Sigmoid colon (tissue), 7 donors: ENCODE results near the gene IDI1. TPM values are rescaled to one million over a fixed set of nuclear protein-coding genes. Genes with fewer than 3 reads are reported as not detected.

ENCODE experiments used
- DNase-seq: peaks from one replicate; pipeline ENCODE4 v3.0.0-alpha.2; 2019
- H3K27ac ChIP-seq, 4 donors: fragments of 200-600 bp; sonication (generic); one replicate each; pipeline ENCODE4 v1.5.1; 2016 to 2019; ENCODE audit warnings: mild to moderate bottlenecking in 1 of 4
- H3K27me3 ChIP-seq, 3 donors: fragments of 200-600 bp; sonication (generic); one replicate each; pipeline ENCODE4 v1.5.1; 2019; ENCODE audit warnings: mild to moderate bottlenecking in 1 of 3
- H3K36me3 ChIP-seq, 4 donors: fragments of 200-600 bp; sonication (generic); one replicate each; pipeline ENCODE4 v1.5.1; 2016 to 2019
- H3K4me1 ChIP-seq, 4 donors: fragments of 200-600 bp; sonication (generic); one replicate each; pipeline ENCODE4 v1.5.1; 2017 to 2019
- H3K4me3 ChIP-seq, 4 donors: fragments of 200-600 bp; sonication (generic); one replicate each; pipeline ENCODE4 v1.5.1; 2017 to 2019; ENCODE audit warnings: mild to moderate bottlenecking in 2 of 4, moderate library complexity in 1 of 4
- H3K9me3 ChIP-seq, 4 donors: fragments of 200-600 bp in 3 of 4; sonication (generic) in 3 of 4; one replicate each; pipeline versions ENCODE4 v1.5.1 to v1.6.1; 2013 to 2019
- EP300 ChIP-seq, 4 donors: sonication (generic); formaldehyde crosslinking; IDR thresholded peaks; one replicate each; pipeline ENCODE4 v1.6.1; 2017; ENCODE audit warnings: antibody characterized with exemption in 4 of 4
- POLR2A ChIP-seq, 2 donors: fragments of 450-650 bp; IDR thresholded peaks; one replicate each; pipeline ENCODE4 v1.6.1; 2016; ENCODE audit warnings: antibody characterized with exemption in 2 of 2, mild to moderate bottlenecking in 2 of 2, moderate library complexity in 2 of 2
- POLR2AphosphoS5 ChIP-seq, 4 donors: sonication (generic); formaldehyde crosslinking; IDR thresholded peaks; one replicate each; pipeline ENCODE4 v1.6.1; 2017; ENCODE audit warnings: antibody characterized with exemption in 4 of 4
- WGBS, 2 donors: extraction: QIAGEN DNeasy Blood & Tissue Kit; methylation state at CpG; one replicate each; pipeline ENCODE4 v1.1.7; 2013; 5-methylcytosine and 5-hydroxymethylcytosine counted together
- intact Hi-C: fragments of 100-400 bp; cut with DNase I; formaldehyde crosslinking; loops from one replicate; pipeline ENCODE4 v1.15.1; 2023
- polyA plus RNA-seq, 3 donors: library from polyadenylated mRNA; stranded (reverse); fragments of 200-250 nt; gene quantifications; one replicate each; pipeline ENCODE4 v1.2.3, GENCODE V29; 2013
- total RNA-seq, 4 donors: library from RNA; depleted of rRNA; stranded (reverse); fragments of >200 nt; gene quantifications; one replicate each; pipeline ENCODE4 v1.1.0, GENCODE V29; 2016
- TF ChIP-seq, protein P1 (sequence below), 4 experiments: fragments of 450-650 bp in 3 of 4; fragments of 200-600 bp in 1 of 4; IDR thresholded peaks; one replicate each; pipeline ENCODE4 v1.5.1; 2016 to 2019; ENCODE audit warnings: antibody characterized with exemption in 4 of 4, mild to moderate bottlenecking in 3 of 4, moderate library complexity in 2 of 4
- donor health status: healthy with polysubstance abuse.
- donor health status: Bipolar disorder and iron deficiency.
- donor health status: healthy.

The IDI1 gene
- total and polyA plus RNA-seq, 7 donors = 22.4 to 223 (median 35.8) TPM

GRCh38 chr10:1057106-1057657 lies 8.3 kb upstream of the IDI1 start:
- Histone ChIP-seq H3K9me3 (no peaks in the 10 kb centered on the region), H3K36me3 (peaks cover 0 to 23% (median 0%) of the 10 kb centered on the region in 4 donors), H3K4me1 (peaks cover 0 to 36% (median 25%) of the 10 kb centered on the region in 4 donors), H3K4me3 (peak overlapping the region; percentile 82 to 96 (median 92)), H3K27ac (peak overlapping the region; percentile 93 to 100 (median 98)), H3K27me3 (no peaks in the 10 kb centered on the region)
- 1 to 2% methylated on average over 26 of the region's 26 CpGs for WGBS, 2 donors
- intact Hi-C loops = no loop called here
- DNase-seq = no peak
- no peak for TF ChIP-seq POLR2AphosphoS5 (IDR thresholded peaks at IDR 0.05)
- no peak for TF ChIP-seq EP300 (IDR thresholded peaks at IDR 0.05)
- TF ChIP-seq, protein P1, sequence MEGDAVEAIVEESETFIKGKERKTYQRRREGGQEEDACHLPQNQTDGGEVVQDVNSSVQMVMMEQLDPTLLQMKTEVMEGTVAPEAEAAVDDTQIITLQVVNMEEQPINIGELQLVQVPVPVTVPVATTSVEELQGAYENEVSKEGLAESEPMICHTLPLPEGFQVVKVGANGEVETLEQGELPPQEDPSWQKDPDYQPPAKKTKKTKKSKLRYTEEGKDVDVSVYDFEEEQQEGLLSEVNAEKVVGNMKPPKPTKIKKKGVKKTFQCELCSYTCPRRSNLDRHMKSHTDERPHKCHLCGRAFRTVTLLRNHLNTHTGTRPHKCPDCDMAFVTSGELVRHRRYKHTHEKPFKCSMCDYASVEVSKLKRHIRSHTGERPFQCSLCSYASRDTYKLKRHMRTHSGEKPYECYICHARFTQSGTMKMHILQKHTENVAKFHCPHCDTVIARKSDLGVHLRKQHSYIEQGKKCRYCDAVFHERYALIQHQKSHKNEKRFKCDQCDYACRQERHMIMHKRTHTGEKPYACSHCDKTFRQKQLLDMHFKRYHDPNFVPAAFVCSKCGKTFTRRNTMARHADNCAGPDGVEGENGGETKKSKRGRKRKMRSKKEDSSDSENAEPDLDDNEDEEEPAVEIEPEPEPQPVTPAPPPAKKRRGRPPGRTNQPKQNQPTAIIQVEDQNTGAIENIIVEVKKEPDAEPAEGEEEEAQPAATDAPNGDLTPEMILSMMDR (IDR thresholded peaks at IDR 0.05) = no peak
- no peak for TF ChIP-seq POLR2A (IDR thresholded peaks at IDR 0.05)

DNA sequence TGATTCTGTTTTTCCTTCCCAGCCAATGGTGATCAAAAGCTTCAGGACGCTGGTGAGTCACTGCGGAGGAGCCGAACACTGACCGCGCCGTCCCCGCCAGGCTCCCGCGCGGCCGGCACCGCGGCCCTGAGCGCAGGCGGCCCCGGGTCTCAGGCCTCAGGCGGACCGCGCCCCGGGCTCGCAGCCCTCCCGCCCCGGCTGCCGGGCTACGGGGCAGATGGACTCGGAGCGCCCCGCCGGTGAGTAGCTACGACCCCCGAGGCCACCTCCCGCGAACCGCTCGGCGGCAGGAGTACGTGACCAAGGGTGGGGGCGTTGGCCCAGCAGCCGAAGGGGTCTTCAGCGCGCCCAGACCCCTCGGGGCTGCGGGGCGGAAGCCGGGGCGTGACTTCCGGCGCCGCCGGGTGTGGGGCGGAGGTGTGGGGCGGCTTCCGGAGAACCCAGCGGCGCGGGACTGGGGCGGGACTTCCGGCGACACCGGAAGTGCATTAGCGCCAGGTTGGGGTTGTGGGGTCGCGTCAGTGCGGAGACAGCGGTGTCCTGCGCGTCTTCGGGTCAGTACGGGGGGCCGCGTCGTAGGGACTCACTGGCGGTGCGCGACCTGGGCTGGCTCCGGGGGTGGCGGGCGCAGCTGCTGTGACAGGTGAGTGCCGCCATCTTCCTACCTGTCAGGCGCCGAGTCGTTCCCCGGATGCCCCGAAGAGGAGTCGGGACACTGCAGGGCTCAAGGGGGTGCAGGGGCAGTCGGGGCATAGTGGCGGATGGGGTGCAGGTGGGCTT lies 7.6 kb upstream of the IDI1 start, which contains the start of gene WDR37:
Gene WDR37 (plus strand): TSS at position 60 of the 780 bp plus-strand sequence. CDS start 15,771 bp downstream, outside the sequence.
- DNase-seq = peak; percentile 92
- Histone ChIP-seq H3K4me1 (peaks cover 0 to 36% (median 25%) of the 10 kb centered on the region in 4 donors), H3K27me3 (no peaks in the 10 kb centered on the region), H3K4me3 (peak within 1 kb of the TSS; percentile 82 to 96 (median 92)), H3K36me3 (peaks cover 0 to 28% (median 0%) of the 10 kb centered on the region in 4 donors), H3K9me3 (no peaks in the 10 kb centered on the region), H3K27ac (peak within 1 kb of the TSS; percentile 93 to 100 (median 98))
- TF ChIP-seq POLR2AphosphoS5 (IDR thresholded peaks at IDR 0.05) = peak; percentile 76 to 94 (median 85)
- TF ChIP-seq, protein P1 (IDR thresholded peaks at IDR 0.05) = no peak
- peak; percentile 52 to 70 for TF ChIP-seq POLR2A (IDR thresholded peaks at IDR 0.05)
- TF ChIP-seq EP300 (IDR thresholded peaks at IDR 0.05) = peak in 1 of 4 donors; percentile 22
- intact Hi-C loops = no loop called here
- WGBS, 2 donors = 0% methylated on average over 87 of the region's 87 CpGs

DNA sequence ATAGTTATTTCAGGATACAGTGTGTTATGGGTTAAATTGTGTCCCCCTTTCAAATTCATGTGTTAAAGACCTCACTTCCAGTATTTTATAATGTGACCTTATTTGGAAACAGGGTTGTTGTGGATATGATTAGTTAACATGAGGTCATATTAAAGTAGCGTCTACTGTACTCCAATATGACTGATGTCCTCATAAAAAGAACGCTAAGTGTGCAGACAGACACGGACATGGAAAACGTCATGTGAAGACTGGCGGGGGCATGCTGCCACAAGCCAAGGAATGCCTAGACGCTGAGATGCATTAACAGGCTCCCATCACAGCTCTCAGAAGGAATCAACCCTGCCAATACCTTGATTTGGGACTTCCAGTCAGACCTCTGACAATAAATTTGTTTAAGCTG lies 5.8 kb upstream of the IDI1 start:
- peaks cover 0 to 52% (median 39%) of the 10 kb centered on the region in 4 donors for H3K4me1 ChIP-seq
- no peaks in the 10 kb centered on the region for H3K9me3 ChIP-seq
- no peak for DNase-seq
- no peaks in the 10 kb centered on the region for H3K27me3 ChIP-seq
- TF ChIP-seq, protein P1 (IDR thresholded peaks at IDR 0.05) = no peak
- TF ChIP-seq POLR2AphosphoS5 (IDR thresholded peaks at IDR 0.05) = peak in 1 of 4 donors; percentile 14
- 68 to 77% methylated on average over 6 of the region's 6 CpGs for WGBS, 2 donors
- intact Hi-C loops = no loop called here
- peak overlapping the region in 2 of 4 donors; percentile 93 to 100 for H3K27ac ChIP-seq
- H3K36me3 ChIP-seq = peaks cover 0 to 36% (median 0%) of the 10 kb centered on the region in 4 donors
- peak overlapping the region in 1 of 4 donors; percentile 96 for H3K4me3 ChIP-seq

DNA sequence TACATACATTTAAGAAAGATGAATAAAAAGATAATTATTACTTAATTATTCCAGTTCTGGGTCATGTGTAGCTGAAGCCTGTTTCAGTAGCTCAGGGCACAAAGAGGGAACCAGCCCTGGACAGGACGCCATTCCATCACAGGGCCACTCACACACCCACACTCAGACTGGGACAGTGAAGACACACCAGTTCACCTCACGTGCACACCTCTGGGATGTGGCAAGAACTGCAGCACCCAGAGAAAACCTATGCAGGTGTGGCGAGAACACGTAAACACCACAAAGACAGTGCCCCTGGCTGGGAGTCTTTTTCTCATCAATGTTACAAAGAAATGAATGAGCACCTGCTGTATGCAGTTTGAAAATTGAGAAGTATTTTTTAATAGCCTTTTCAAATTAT lies 1.6 kb upstream of the IDI1 start:
- Histone ChIP-seq H3K27ac (peak overlapping the region in 3 of 4 donors; percentile 98 to 100 (median 99)), H3K4me1 (peaks cover 0 to 53% (median 41%) of the 10 kb centered on the region in 4 donors), H3K9me3 (no peaks in the 10 kb centered on the region), H3K36me3 (peaks cover 0 to 36% (median 0%) of the 10 kb centered on the region in 4 donors), H3K4me3 (no peak overlapping the region), H3K27me3 (no peaks in the 10 kb centered on the region)
- TF ChIP-seq, protein P1 (IDR thresholded peaks at IDR 0.05) = peak in 1 of 4 experiments; percentile 5
- TF ChIP-seq POLR2AphosphoS5 (IDR thresholded peaks at IDR 0.05) = no peak
- no peak for TF ChIP-seq EP300 (IDR thresholded peaks at IDR 0.05)
- TF ChIP-seq POLR2A (IDR thresholded peaks at IDR 0.05) = no peak
- WGBS, 2 donors = 14 to 46% methylated on average over 4 of the region's 4 CpGs
- intact Hi-C loops = no loop called here
- no peak for DNase-seq
